HCT116 (cell line): ENCODE data around the gene ACER2. TPM values are rescaled to one million over a fixed set of nuclear protein-coding genes. Genes with fewer than 3 reads are reported as not detected.

Source experiments
- ATAC-seq: fragments of 200-7000 bp; cut with Tn5 transposase; 2 replicates; pipeline ENCODE4 v1.9.1; 2020; ENCODE audit warnings: mild to moderate bottlenecking, moderate library complexity
- BruUV-seq: library from RNA; stranded (reverse); fragments of 400-500 nt; replicated peaks from 2 replicates; lab custom pipeline; 2021; lab: Mats Ljungman, UMichigan
- CTCF ChIA-PET: fragments of 300-600 bp; sonication (Branson Sonifier 250); formaldehyde crosslinking; loops from one replicate; lab custom pipeline; 2021; ENCODE audit warnings: antibody characterized with exemption; lab: Charles Lee
- POLR2A ChIA-PET: fragments of 300-600, 350-600 bp; sonication (Branson Sonifier 250); formaldehyde crosslinking; loops from one replicate; lab custom pipeline; 2021; ENCODE audit warnings: antibody characterized with exemption; lab: Charles Lee
- RAD21 ChIA-PET, 2 experiments: fragments of 300-600 bp; sonication (Branson Sonifier 250); formaldehyde crosslinking; loops; one replicate each; lab custom pipeline; 2023; ENCODE audit warnings: low total read pairs in 2 of 2; ENCODE audit not compliant: uncharacterized antibody in 2 of 2, unreplicated experiment in 2 of 2, low non-redundant PET in 1 of 2; lab: Charles Lee
- DNase-seq: peaks from one replicate; pipeline ENCODE4 v3.0.0-alpha.2; 2010; ENCODE audit warnings: low read depth, low spot score
- H2AFZ ChIP-seq: fragments of 200-600 bp; shearing (Covaris generic), sonication (generic); 2 replicates; pipeline ENCODE4 v1.6.1; 2017; ENCODE audit warnings: low read depth, mixed run types, mixed read lengths, antibody characterized with exemption, low read length; ENCODE audit not compliant: poor library complexity, severe bottlenecking
- H3K27ac ChIP-seq: 2 replicates; pipeline ENCODE4 v1.5.1; 2012; ENCODE audit warnings: low read depth, low read length
- H3K27me3 ChIP-seq: fragments of 200-600 bp; sonication (generic); 2 replicates; pipeline ENCODE4 v1.6.1; 2016; ENCODE audit warnings: mixed run types, low read length, mixed read lengths; ENCODE audit not compliant: insufficient read depth
- H3K36me3 ChIP-seq, 2 experiments: fragments of 200-500 bp in 1 of 2; fragments of 200-600 bp in 1 of 2; sonication (Bioruptor generic) in 1 of 2; sonication (generic) in 1 of 2; 2 replicates each; pipeline versions ENCODE4 v1.5.1 to v1.6.1; 2014 to 2016; ENCODE audit warnings: low read length in 2 of 2, inconsistent platforms in 1 of 2, mixed read lengths in 1 of 2, mixed run types in 1 of 2; ENCODE audit not compliant: insufficient read depth in 2 of 2, control insufficient read depth in 1 of 2
- H3K4me1 ChIP-seq, 2 experiments: fragments of 200-600 bp in 1 of 2; sonication (generic) in 1 of 2; 2 replicates each; pipeline versions ENCODE4 v1.5.1 to v1.6.1; 2012 to 2017; ENCODE audit warnings: low read length in 2 of 2, inconsistent platforms in 1 of 2, mild to moderate bottlenecking in 1 of 2, mixed read lengths in 1 of 2, mixed run types in 1 of 2, moderate library complexity in 1 of 2; ENCODE audit not compliant: insufficient read depth in 2 of 2, control insufficient read depth in 1 of 2
- H3K4me2 ChIP-seq: fragments of 200-600 bp; sonication (generic); 2 replicates; pipeline ENCODE4 v1.6.1; 2017; ENCODE audit warnings: mixed run types, low read length, mixed read lengths
- H3K4me3 ChIP-seq, 2 experiments: fragments of 200-600 bp in 1 of 2; sonication (generic) in 1 of 2; replicated peaks in 1 of 2; 2 replicates each; pipeline ENCODE4 v1.5.1; 2011 to 2016; ENCODE audit warnings: low read length in 2 of 2, control low read depth in 1 of 2, low read depth in 1 of 2, mild to moderate bottlenecking in 1 of 2, mixed read lengths in 1 of 2, mixed run types in 1 of 2
- H3K79me2 ChIP-seq: fragments of 200-600 bp; sonication (generic); 2 replicates; pipeline ENCODE4 v1.6.1; 2017; ENCODE audit warnings: mild to moderate bottlenecking, mixed run types, low read length, moderate library complexity, mixed read lengths; ENCODE audit not compliant: insufficient read depth
- H3K9ac ChIP-seq: fragments of 200-600 bp; sonication (generic); 2 replicates; pipeline ENCODE4 v1.6.1; 2016; ENCODE audit warnings: low read length, mixed read lengths
- H3K9me2 ChIP-seq: fragments of 200-600 bp; sonication (generic), shearing (Covaris generic); 2 replicates; pipeline ENCODE4 v1.6.1; 2017; ENCODE audit warnings: mixed run types, mild to moderate bottlenecking, moderate library complexity; ENCODE audit not compliant: insufficient read depth
- H3K9me3 ChIP-seq, 2 experiments: fragments of 200-500 bp in 1 of 2; fragments of 200-600 bp in 1 of 2; sonication (Bioruptor generic) in 1 of 2; sonication (generic) in 1 of 2; 2 replicates each; pipeline ENCODE4 v1.6.1; 2014 to 2017; ENCODE audit warnings: low read length in 2 of 2, mixed read lengths in 2 of 2, inconsistent platforms in 1 of 2, low read depth in 1 of 2, mild to moderate bottlenecking in 1 of 2, mixed run types in 1 of 2, moderate library complexity in 1 of 2; ENCODE audit not compliant: control insufficient read depth in 1 of 2, insufficient read depth in 1 of 2
- H4K20me1 ChIP-seq: fragments of 200-600 bp; sonication (generic), shearing (Covaris generic); 2 replicates; pipeline ENCODE4 v1.6.1; 2017; ENCODE audit warnings: mixed run types, mild to moderate bottlenecking, moderate library complexity; ENCODE audit not compliant: insufficient read depth
- CBX3 ChIP-seq: IDR thresholded peaks from 2 replicates; pipeline ENCODE4 v1.6.1; 2012; ENCODE audit warnings: low read depth
- CEBPB ChIP-seq: IDR thresholded peaks from 2 replicates; pipeline ENCODE4 v1.6.1; 2012; ENCODE audit warnings: low read depth
- CTCF ChIP-seq, 3 experiments: fragments of 200-600 bp in 1 of 3; sonication (generic) in 1 of 3; IDR thresholded peaks in 2 of 3; conservative IDR thresholded peaks in 1 of 3; 2 replicates each; pipeline ENCODE4 v1.5.1; 2012 to 2017; ENCODE audit warnings: low read depth in 2 of 3, low read length in 2 of 3, antibody characterized with exemption in 1 of 3, borderline replicate concordance in 1 of 3, control low read depth in 1 of 3, mild to moderate bottlenecking in 1 of 3, mixed read lengths in 1 of 3, mixed run types in 1 of 3, moderate library complexity in 1 of 3; ENCODE audit not compliant: insufficient read depth in 1 of 3
- EGR1 ChIP-seq: IDR thresholded peaks from 2 replicates; pipeline ENCODE4 v1.6.1; 2012; ENCODE audit warnings: low read depth
- ELF1 ChIP-seq: IDR thresholded peaks from 2 replicates; pipeline ENCODE4 v1.6.1; 2012; ENCODE audit warnings: low read depth, borderline replicate concordance
- EZH2 ChIP-seq: fragments of 200-600 bp; sonication (generic); IDR thresholded peaks from 2 replicates; pipeline ENCODE4 v1.6.1; 2017; ENCODE audit warnings: antibody characterized with exemption, mixed run types
- EZH2phosphoT487 ChIP-seq: fragments of 200-600 bp; IDR thresholded peaks from 2 replicates; pipeline ENCODE4 v1.6.1; 2018; ENCODE audit warnings: antibody characterized with exemption, borderline replicate concordance
- FOSL1 ChIP-seq: IDR thresholded peaks from 2 replicates; pipeline ENCODE4 v1.6.1; 2012; ENCODE audit warnings: low read depth
- JUND ChIP-seq: IDR thresholded peaks from 2 replicates; pipeline ENCODE4 v1.6.1; 2012
- POLR2AphosphoS5 ChIP-seq: IDR thresholded peaks from 2 replicates; pipeline ENCODE4 v1.6.1; 2011; ENCODE audit warnings: mild to moderate bottlenecking, low read depth, low read length, moderate library complexity
- RAD21 ChIP-seq: IDR thresholded peaks from 2 replicates; pipeline ENCODE4 v1.6.1; 2012; ENCODE audit warnings: low read depth, mild to moderate bottlenecking
- SP1 ChIP-seq: IDR thresholded peaks from 2 replicates; pipeline ENCODE4 v1.6.1; 2012; ENCODE audit warnings: low read depth
- SRF ChIP-seq: IDR thresholded peaks from 2 replicates; pipeline ENCODE4 v1.6.1; 2012; ENCODE audit warnings: low read depth
- YY1 ChIP-seq: IDR thresholded peaks from 2 replicates; pipeline ENCODE4 v1.6.1; 2011; ENCODE audit warnings: low read length, low read depth, moderate library complexity, mild to moderate bottlenecking; ENCODE audit not compliant: insufficient replicate concordance; ENCODE audit errors: extremely low read depth
- ZFX ChIP-seq: fragments of 450-650 bp; IDR thresholded peaks from 2 replicates; pipeline ENCODE4 v1.6.1; 2017
- ZNF274 ChIP-seq: fragments of 200-500 bp; sonication (Bioruptor generic); IDR thresholded peaks from 2 replicates; pipeline ENCODE4 v1.6.1; 2014; ENCODE audit warnings: mild to moderate bottlenecking, low read depth, low read length, inconsistent platforms
- intact Hi-C: fragments of 100-400 bp; cut with micrococcal nuclease; formaldehyde crosslinking; loops from 2 replicates; pipeline ENCODE4 v1.10.0; 2022
- total RNA-seq: library from RNA; stranded (reverse); gene quantifications from one replicate; pipeline ENCODE4 v1.2.1, GENCODE V29; 2021; ENCODE audit not compliant: unreplicated experiment

Gene ACER2
- total RNA-seq, 1 experiment from 2014 or later = 4.3 TPM

GRCh38 chr9:19424176-19424779 is 15.5 kb downstream of the ACER2 start:
- Histone ChIP-seq H2AFZ (no peak overlapping the region), H3K4me2 (no peak overlapping the region), H4K20me1 (no peaks in the 10 kb centered on the region), H3K27me3 (no peaks in the 10 kb centered on the region), H3K4me3 (no peak overlapping the region), H3K27ac (no peak overlapping the region), H3K4me1 (no peaks in the 10 kb centered on the region), H3K79me2 (no peaks in the 10 kb centered on the region), H3K9me2 (no peaks in the 10 kb centered on the region), H3K36me3 (no peaks in the 10 kb centered on the region), H3K9ac (no peak overlapping the region), H3K9me3 (no peaks in the 10 kb centered on the region)
- ChIA-PET RAD21 (no interaction called here), CTCF (no interaction called here), POLR2A (no interaction called here)
- intact Hi-C loops = no loop called here
- no peak for DNase-seq
- no TSS peak for BruUV-seq
- TF ChIP-seq RAD21 (no peak), CTCF (IDR thresholded peaks at IDR 0.05 in 2 of 3, conservative IDR thresholded peaks at IDR 0.05 in 1 of 3; ENCODE audit: borderline replicate concordance in 1 of 3, insufficient read depth in 1 of 3, low read depth in 2 of 3, low read length in 2 of 3) (no peak), EGR1 (no peak), ELF1 (no peak), CEBPB (no peak), EZH2 (no peak), JUND (no peak), ZFX (no peak), SP1 (no peak), YY1 (no peak), SRF (no peak), POLR2AphosphoS5 (no peak), EZH2phosphoT487 (no peak), FOSL1 (no peak), ZNF274 (no peak), CBX3 (no peak)
- ATAC-seq = no peak
